ENCODE data around the gene CDC14A. TPM values are rescaled to one million over a fixed set of nuclear protein-coding genes. Genes with fewer than 3 reads are reported as not detected.

CDC14A gene
- total and polyA plus RNA-seq, 12 donors = 1.4 to 4.0 (median 3.1) TPM

DNA sequence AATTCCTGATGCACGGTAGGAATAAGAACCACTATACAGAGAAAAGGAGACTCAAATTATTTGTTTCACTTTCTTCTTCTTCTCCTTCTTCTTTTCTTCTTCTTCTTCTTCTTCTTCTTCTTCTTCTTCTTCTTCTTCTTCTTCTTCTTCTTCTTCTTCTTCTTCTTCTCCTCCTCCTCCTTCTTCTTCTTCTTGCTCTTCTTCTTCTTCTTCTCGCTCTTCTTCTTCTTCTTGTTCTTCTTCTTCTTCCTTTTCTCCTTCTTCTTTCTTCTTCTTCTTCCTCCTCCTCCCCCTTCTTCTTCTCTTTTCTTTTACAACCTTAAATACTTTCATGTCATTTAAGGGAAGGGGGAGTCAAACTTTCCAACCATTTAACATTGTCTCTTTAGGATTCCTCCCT is 174.6 kb downstream of the CDC14A start:
- Histone ChIP-seq H3K36me3 (no peaks in the 10 kb centered on the region), H3K27ac (no peak overlapping the region), H3K9me3 (no peaks in the 10 kb centered on the region), H3K4me1 (peaks cover 0 to 47% (median 17%) of the 10 kb centered on the region in 9 donors), H3K4me3 (no peak overlapping the region), H3K27me3 (no peaks in the 10 kb centered on the region)
- no peak for DNase-seq
- TF ChIP-seq, protein P1, sequence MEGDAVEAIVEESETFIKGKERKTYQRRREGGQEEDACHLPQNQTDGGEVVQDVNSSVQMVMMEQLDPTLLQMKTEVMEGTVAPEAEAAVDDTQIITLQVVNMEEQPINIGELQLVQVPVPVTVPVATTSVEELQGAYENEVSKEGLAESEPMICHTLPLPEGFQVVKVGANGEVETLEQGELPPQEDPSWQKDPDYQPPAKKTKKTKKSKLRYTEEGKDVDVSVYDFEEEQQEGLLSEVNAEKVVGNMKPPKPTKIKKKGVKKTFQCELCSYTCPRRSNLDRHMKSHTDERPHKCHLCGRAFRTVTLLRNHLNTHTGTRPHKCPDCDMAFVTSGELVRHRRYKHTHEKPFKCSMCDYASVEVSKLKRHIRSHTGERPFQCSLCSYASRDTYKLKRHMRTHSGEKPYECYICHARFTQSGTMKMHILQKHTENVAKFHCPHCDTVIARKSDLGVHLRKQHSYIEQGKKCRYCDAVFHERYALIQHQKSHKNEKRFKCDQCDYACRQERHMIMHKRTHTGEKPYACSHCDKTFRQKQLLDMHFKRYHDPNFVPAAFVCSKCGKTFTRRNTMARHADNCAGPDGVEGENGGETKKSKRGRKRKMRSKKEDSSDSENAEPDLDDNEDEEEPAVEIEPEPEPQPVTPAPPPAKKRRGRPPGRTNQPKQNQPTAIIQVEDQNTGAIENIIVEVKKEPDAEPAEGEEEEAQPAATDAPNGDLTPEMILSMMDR (IDR thresholded peaks at IDR 0.05) = no peak
- 95 to 96% methylated on average over 2 of the region's 2 CpGs for WGBS, 2 donors
- intact Hi-C loops (cut with DNase I) = loop anchor here in 1 of 10 donors (10.0 kb wide), 1 partner anchor 338 kb away; no protein-coding TSS in a partner anchor
- ATAC-seq = no peak

DNA sequence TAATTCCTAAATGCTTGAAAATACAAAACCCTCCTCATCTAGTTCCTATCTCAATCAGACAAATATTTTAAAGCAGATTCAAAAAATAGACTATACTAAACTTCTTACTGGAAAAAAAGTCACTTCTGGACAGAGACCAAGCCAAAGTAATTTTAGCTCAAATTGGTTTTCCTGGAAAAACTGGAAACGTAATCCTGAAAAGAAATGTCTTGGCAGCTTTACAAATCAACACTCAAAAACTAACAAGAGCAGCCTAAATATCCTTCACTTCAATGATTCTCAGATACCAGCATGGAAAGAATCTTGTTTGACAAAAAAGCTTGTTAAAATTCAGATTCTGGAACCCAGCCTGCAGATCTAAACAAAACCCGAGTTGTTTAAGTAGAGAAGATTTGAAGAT is 176.6 kb downstream of the CDC14A start:
- H3K27me3 ChIP-seq = no peaks in the 10 kb centered on the region
- H3K9me3 ChIP-seq = no peaks in the 10 kb centered on the region
- TF ChIP-seq, protein P1 (IDR thresholded peaks at IDR 0.05) = no peak
- H3K4me3 ChIP-seq = no peak overlapping the region
- peaks cover 0 to 51% (median 17%) of the 10 kb centered on the region in 9 donors for H3K4me1 ChIP-seq
- intact Hi-C loops (cut with DNase I) = loop anchor here in 1 of 10 donors (10.0 kb wide), 1 partner anchor 336 kb away; no protein-coding TSS in a partner anchor
- ATAC-seq (peak in 2 of 8 donors; percentile 25 to 38), DNase-seq (no peak)
- H3K36me3 ChIP-seq = no peaks in the 10 kb centered on the region
- WGBS, 2 donors = 43 to 46% methylated on average over 2 of the region's 2 CpGs
- H3K27ac ChIP-seq = peak overlapping the region in 6 of 10 donors; percentile 42 to 82 (median 70)

DNA sequence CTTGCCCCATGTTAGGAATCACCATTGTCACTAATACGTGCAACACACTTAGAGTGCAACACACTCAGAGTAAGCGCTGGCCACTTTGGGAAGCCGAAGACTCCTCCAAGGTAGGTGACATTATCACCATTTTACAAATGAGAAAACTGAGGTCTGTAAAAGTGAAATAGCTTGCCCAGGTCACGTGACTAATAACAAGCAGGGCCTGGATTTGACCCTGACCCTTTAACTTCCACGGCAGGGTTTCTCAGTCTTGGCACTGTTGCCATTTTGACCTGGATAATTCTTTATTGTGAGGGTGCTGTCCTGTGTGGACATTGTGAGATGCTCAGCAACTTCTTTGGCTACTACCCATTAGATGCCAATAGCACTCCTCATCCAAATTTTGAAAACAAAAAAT is 177.8 kb downstream of the CDC14A start:
- TF ChIP-seq, protein P1 (IDR thresholded peaks at IDR 0.05) = no peak
- peak overlapping the region in 7 of 10 donors; percentile 51 to 82 (median 67) for H3K27ac ChIP-seq
- H3K9me3 ChIP-seq = no peaks in the 10 kb centered on the region
- no peak overlapping the region for H3K4me3 ChIP-seq
- H3K36me3 ChIP-seq = no peaks in the 10 kb centered on the region
- 88 to 90% methylated on average over 5 of the region's 5 CpGs for WGBS, 2 donors
- peaks cover 0 to 50% (median 17%) of the 10 kb centered on the region in 9 donors for H3K4me1 ChIP-seq
- peaks cover 0 to 5% (median 0%) of the 10 kb centered on the region in 7 donors for H3K27me3 ChIP-seq
- no peak for DNase-seq
- intact Hi-C loops (cut with DNase I) = loop anchor here in 1 of 10 donors (10.0 kb wide), 1 partner anchor 65 kb away; no protein-coding TSS in a partner anchor
- no peak for ATAC-seq

DNA sequence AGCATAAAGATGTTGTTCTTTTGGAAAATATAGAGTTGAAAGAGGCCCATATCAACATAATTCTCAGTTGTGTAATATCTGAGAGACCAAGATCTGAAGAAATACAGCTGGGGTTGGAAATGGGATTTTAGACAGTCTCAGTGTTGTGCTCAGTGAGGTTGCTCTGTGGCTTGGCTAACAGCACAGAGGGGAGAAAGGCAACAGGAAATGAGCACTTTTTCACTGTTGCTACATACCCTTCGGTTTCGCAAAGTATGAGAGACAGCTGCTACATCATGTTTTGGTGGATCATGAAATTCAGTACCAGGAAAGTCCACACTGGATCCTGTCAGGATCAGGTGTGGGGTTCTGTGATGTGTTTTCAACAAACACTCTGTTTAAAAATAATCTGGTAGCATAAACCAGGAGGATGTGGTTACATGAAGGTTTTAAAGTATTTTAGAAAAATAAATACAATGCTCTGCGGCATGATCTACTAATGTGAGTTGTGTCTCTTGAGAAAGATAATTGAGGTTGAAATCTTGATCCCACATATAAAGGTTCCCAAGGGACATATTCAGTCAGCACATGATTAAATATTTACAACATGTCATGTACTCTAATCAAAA is 178.7 kb downstream of the CDC14A start:
- 52 to 70% methylated on average over 3 of the region's 3 CpGs for WGBS, 2 donors
- Histone ChIP-seq H3K4me1 (peaks cover 0 to 59% (median 17%) of the 10 kb centered on the region in 9 donors), H3K27me3 (peaks cover 0 to 12% (median 2%) of the 10 kb centered on the region in 7 donors), H3K36me3 (no peaks in the 10 kb centered on the region), H3K9me3 (no peaks in the 10 kb centered on the region), H3K4me3 (no peak overlapping the region), H3K27ac (peak overlapping the region in 9 of 10 donors; percentile 21 to 82 (median 59))
- intact Hi-C loops (cut with DNase I) = loop anchor here in 1 of 10 donors (10.0 kb wide), 1 partner anchor 66 kb away; no protein-coding TSS in a partner anchor
- TF ChIP-seq, protein P1 (IDR thresholded peaks at IDR 0.05) = no peak
- DNase-seq = peak in 1 of 2 donors; percentile 50
- ATAC-seq = peak; percentile 81 to 97 (median 90)

All from heart right ventricle (tissue), 16 donors.